GM04504 (cell line): ENCODE measurements around the gene C3orf18.

Source experiments
- DNase-seq: peaks from one replicate; pipeline ENCODE4 v3.0.0-alpha.2; 2012; ENCODE audit warnings: low read depth

The C3orf18 gene

GRCh38 chr3:50603261-50604109 is 35.9 kb upstream of the C3orf18 start:
- no peak for DNase-seq

DNA sequence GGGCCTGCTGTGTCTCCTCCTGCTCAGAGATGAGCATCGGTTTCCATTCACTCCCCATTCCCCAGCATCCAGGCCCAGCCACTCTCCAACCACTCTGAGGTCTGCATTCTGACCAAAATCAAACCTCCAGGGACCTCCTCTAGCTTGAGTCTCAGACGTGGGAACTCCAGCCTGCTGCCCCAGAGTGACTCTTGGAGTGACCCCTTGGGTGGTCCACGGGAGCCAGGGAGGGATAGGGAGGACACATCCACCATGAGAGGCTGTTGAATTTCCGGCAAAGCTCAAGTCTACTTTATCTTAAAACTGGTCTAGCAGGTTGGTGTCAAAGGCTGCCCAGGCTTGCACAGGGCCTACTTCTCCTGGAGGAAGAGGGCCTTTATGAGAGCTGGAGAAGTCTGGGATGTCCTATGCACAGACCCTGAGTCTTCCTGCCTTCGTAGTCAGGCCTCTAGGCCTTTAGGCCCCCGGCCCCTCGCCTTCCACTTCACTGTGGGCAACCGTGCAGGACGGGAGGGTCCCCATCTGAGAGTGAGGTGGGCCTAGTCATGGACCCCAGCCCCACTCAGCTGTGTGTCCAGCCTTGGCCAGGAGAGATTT is 35.1 kb upstream of the C3orf18 start:
- no peak for DNase-seq

DNA sequence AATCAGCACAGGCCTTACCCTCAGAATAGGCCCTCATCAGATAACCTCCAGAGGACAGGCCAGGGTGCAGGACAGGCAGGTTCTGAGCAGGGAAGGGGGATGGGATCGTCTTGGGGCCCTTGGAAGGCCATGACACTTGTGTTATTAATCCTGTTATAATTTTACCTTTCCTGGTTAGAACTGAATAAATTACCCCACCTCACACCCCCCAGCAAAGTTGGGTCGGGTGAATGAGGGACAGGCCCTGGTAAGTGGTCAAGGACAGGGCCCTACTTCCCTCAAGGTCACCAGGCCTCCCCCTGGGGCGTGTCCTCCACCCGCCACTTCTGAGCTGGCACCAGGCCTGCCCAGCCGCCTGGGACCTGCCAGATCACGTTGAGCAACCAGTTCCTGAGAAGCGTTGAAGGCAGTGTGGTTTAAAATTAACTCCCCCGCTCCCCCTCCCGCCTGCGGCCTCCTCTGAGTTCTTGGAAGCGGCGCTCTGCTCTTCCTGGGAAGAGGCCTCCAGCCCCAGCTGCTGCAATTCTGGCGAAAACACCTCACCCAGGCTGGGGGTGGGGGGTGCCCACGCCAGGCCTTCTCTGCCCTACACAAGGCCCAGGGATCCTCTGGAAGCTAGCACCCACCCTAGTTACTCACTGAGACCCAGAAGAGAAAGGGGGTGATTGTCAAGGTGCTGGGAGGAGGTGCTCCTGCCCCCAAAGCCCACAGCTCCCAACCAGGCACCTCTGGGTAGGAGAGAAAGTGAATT is 33.5 kb upstream of the C3orf18 start:
- peak; percentile 94 for DNase-seq

DNA sequence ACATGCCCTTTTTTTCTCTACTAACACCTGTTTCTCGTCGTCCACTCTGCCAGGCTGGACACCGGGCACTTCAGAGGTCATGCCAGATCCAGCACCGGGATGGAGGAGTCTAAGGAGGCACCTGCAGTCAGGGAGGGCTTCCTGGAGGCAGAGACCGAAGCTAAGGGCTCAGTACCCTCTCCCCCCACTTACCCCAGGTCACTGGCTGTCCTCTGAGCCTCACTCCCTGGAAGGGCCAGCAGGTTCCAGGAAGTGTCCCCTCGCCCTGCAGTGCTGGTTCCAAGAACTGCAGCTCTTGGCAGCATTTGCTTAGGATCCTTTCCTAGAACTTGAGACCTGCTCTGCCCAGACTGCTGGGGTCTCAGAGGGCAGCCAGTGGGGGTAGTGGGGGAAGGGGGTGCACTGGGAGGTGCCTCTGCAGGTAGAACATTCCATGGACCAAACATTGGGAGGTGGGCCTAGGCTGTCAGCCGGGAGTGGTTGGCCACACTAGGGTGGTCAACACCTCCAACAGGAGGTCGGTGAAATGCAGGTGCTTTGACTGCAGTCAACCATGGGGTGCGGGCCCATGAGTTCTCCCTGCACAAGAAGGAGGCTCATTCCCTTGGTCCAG is 32.7 kb upstream of the C3orf18 start:
- no peak for DNase-seq

- DNase-seq: no peak
These were observed 32.2 kb upstream of the C3orf18 start for GRCh38 chr3:50599716-50600118.

GRCh38 chr3:50599115-50599715 is 31.7 kb upstream of the C3orf18 start:
- DNase-seq: no peak

DNA sequence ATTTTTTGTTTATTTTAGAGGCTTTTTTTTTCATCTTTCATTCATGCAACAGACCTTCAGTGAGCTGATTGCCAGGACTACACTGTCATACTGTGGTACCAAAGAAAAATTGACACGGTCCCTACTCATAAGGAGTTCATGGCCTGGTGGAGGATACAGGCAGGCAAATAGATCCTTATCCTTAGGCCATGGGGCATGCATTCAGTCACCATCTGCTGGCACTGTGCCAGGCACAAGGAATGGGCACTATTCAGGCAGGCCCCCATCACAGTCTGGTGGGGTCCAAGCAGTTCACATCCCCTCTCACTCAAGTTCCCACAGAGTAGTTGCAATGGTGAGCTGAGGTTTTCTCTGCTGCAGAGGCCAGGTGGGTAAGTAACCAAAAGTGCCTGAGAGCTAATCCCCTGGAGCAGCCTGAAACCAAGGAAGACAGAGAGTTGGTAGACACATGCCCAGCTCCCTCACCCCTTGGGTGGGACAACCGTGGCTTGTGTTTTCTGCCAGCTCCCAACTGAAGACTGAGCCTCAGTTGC is 26.8 kb upstream of the C3orf18 start:
- no peak for DNase-seq

DNA sequence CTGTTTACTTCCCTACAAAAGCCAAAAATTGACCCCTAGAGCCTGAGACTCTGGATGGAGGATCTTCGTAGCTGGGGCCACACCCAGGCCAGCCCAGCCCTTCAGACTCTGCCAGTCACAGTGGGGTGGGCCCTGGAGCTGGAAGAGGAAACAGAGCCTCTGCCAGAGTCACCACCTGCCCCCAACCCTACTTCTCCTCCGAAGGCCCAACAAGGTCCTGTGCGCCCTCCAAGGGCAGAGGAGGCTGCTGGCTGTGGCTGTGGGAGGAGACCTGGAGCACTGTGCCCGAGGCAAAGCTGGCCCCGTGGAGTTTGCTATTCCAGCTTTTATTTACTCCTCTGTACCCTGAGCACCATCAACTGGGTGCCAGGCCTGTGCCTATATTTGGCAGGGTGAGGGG is 25.0 kb upstream of the C3orf18 start:
- no peak for DNase-seq

GRCh38 chr3:50591196-50591741 is 23.7 kb upstream of the C3orf18 start:
- no peak for DNase-seq

DNA sequence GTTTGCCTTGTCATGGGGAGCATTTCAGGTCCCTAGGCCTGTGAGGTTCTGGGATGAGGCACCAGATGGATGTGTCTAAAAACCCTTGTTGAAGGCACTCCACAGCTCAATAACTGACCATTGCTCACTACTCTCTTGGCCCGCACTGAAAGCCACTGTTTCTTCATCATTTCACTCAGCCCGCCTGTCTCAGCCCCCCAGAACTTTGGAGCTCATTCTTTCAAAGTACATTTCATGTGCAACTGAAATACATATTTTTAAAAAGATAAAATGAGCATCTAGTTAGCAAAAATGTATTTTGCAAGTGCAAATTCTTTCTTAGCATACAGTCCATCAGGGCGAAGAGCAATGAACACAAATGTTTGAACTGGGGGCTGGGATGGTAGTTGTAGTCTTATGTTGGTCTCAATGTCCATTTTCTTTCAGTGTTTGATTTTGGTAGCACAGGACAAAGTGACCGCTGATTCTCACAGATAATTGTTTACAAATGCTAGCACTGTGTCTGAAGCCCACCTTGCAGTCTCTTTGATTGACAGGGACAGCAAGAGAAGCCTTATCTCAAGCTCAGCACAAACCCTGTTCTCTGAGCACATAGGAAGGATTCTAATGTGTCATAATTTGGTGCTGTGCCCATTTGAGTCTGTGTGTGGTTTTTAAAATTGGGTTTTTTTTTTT is 21.3 kb upstream of the C3orf18 start:
- no peak for DNase-seq

DNA sequence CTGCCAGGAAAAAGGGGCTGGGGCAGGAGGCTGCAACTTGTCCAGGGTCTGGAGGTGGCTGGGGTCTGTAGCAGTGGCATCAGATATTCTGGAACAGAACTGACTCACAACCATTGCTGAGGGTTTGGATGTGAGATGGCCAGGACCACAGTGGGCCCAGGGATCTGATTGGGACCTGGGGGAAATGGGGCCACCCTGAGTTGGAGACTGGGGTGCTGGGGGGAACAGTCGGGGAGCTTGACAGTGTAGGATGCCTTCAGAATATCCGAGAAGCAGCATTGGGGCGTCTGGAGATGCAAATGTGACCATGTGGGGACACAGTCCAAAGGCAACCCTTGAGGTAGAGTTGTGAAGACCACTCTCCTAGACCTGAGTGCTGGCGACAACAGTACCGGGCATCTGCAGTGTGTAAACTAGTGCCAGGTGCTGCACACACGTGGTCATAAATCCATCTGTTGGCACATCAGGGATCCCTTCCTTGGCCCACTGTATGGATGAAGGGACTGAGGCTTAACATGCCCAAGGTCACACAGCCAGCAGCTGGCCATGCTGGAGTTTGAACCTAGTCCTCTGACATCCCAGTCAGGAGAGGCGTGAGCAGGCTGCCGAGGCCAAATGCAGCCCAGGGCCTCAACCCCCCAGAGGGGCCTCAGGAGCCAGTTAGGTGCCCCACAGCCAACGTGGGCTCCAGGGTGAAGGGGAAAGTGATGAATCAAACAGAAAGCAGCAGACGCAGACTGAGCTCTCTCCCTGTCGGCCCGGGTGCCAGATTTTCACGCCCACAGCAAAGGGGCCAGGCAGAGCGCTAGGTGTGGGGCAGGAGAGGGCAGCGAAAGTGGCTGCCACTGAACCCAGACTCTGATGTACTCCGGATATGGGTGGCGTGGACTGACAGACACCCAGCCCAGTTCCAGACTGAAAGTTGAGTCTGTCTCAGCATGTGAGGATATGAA is 20.5 kb upstream of the C3orf18 start:
- no peak for DNase-seq

DNA sequence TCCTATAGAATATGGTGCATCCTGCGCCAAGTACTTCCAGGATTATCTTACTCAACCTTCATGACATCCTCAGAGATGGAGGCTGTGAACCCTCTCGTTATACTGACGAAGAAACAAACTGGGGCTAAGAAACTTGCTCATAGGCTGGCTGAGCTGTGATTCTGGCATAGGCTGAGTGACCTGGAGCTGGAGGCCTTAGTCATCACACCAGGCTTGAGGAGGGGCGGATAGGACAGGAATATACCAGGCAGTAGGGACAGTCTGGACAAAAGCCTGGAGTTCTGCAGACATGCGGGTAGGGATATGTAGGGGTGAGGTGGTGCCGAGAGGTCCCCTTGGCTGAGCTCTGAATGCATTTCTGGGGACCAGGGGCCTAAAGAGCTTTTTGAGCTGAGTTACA is 19.8 kb upstream of the C3orf18 start:
- no peak for DNase-seq

DNA sequence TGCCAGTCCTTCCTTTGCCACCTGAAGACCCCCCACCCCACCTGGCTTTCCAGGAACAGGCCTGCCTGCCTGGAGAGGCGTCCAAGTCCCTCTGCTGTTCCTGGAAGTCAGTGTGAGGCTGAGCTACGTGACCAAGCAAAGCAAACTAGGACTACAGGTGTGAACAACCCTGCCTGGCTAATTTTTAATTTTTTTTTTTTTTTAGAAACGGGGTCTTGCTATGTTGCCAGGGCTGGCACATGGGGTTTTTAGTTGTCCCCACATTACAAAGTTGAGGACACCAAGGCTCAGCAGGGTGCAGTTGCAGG is 19.2 kb upstream of the C3orf18 start:
- no peak for DNase-seq

GRCh38 chr3:50585919-50586762 is 18.6 kb upstream of the C3orf18 start:
- no peak for DNase-seq

DNA sequence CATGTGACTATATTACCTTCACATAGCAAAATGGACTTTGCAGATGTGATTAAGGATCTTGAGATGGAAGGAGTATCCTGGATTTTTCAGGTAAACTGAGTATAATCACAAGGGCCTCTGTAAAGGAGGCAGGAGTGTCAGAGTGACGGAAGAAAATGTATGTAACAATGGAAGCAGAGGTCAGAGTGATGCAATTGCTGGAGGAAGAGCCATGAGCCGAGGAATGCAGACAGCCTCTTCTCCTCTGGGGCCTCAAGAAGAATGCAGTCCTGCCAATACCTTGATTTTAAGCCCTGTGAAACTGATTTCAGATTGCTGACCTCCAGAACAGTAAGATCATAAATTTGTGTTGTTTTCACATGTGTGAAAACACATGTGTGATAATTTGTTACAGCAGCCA is 16.8 kb upstream of the C3orf18 start:
- DNase-seq: no peak

- DNase-seq: no peak
These were observed 16.4 kb upstream of the C3orf18 start for GRCh38 chr3:50583897-50584296.

DNA sequence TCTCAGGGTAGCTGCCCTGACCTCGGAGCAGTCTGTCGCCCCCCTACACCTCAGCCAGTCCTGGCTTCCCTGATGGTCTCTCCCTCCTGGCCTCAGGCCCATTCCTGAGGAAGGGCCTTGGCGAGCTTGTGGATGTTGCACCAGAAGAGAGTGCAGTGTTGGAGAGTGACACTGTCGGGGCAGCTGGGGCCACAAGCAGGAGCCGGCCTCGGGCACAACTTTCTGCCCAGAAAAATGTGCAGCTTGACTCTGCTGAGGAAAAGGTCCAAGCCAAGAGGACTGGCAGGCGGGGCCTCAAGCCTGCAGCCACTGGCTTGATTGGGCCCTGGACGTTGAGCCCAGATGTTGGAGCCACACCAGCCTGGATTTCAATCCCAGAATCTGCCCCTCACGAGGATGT is 14.5 kb upstream of the C3orf18 start:
- no peak for DNase-seq

DNA sequence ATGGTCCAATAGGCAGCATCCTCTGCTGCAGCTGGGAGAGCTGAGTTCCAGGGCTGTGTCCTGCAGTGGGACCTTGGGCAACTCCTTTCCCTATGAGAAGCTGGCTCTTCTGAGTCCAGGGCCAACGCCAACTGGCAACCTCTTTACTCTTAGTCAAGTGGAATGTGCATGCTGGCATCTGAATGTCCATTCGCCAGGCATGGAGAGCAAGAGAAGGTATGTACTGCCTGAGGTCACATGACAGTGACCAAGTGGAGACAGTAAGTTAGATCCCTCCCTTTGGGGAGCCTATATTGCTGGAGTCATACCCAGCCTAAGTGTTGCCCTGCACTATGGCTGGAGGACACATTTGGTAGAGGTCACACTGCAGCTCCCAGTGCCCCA is 13.9 kb upstream of the C3orf18 start:
- DNase-seq: no peak
